CD1c-positive myeloid dendritic cell (primary cell): Measurements from ENCODE around the gene NCK2.
"Not testable (repeated sequence)": the region's sequence is repeated elsewhere in the genome, so short reads cannot be mapped to it uniquely, and the experiment has no call there.

Experiments used
- DNase-seq: peaks from one replicate; pipeline ENCODE4 v3.0.0-alpha.2; 2016; ENCODE audit errors: extremely low spot score

Gene NCK2

GRCh38 chr2:105893011-105893995, 148.6 kb downstream of the NCK2 start:
- DNase-seq, result no peak

DNA sequence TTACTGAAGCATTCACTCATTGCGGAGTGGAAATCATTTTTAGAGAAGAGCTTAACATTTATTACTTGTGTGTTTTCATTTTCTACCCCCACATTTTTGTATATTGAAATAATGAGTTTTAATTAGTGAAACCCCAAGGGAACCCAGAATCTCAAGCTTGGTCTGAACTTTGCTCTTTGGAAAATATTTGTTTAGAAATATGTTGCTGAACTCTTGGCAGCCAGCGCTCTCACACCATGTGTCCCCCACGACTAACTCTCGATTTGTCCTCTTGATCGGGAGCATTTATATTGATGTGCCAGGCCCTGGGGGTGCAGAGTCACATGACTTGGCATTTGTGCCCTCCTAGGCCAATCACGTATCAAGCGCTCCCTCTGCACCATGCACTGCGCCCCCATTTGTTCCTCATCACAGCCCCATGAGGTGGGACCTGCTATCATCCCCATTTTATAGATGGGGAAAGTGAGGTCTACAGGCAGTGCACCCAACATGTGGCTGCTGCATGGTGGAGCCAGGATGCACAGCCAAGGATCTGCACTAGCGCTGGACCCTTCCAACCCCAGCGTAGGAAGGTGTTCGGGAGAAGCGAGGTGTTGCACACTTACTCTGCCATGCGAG, 149.7 kb downstream of the NCK2 start:
- no peak for DNase-seq

- DNase-seq, result no peak
These were observed 151.5 kb downstream of the NCK2 start for GRCh38 chr2:105895990-105896764.

DNA sequence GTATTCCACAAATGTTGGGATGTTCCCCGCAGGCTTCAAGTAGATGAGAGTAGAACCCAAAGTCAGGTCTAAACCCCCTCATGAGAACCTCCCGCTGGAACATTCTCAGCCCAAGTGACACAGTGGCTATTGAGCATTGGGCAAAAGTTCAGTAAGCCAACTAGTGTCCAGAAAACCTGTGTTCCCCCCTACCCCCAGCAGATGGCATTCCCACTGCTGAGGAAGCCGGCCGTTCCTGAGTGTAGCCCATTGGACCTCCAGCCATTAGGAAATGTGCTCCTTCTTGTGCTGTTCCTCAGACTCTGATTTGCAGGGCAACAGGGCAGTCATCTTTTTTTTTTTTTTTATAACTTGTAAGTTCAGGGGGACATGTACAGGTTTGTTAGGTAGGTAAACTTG, 152.1 kb downstream of the NCK2 start:
- no peak for DNase-seq

GRCh38 chr2:105897694-105898093, 153.0 kb downstream of the NCK2 start:
- DNase-seq, result not testable (repeated sequence)

DNA sequence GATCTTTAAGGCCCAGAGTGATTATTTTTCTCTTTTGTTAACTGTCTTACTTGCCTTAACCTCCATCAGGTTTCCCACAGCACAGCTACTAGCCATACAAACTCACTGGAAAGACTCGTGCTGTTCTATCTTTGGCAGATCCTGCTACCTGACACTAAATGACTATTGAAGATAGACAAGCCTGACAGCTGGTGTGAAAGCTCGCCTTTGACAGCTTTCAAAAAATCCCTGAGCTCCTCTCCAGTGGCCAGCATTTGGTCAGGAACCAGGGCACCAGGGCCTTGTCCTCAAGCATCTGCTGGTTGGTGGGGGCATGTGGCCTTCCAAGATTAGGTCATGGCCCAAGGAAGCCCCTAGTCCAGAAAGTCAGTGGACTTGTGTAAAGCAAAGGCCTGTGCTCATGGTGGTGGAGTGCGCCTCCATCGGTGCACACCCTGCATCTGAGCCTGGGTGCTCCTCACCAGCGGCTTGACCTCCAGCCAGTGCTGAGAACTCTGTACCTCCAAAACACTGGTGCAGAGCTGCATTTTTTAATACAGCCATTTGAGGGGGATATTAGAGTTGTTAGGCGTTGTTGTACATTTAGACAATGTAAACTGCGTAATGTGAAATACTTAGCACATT, 158.5 kb downstream of the NCK2 start:
- DNase-seq, result no peak

DNA sequence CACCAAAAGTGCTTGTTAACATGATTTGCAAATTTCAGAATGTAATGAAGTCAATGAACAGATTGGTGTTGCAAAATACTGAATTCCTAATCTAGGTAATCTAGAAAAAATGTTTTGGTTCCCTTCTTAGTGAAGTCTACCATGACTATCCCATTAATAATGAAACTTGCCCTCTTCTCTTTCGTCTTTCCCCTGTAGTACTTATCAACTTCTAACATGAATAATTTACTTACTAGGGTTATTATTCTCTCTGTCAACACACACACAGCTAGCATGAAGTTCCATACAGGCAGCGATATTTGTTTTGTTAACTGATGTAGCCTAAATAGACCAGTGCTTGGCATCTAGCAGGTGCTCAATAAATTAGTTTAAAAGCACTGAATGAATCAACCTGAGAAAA, 160.2 kb downstream of the NCK2 start:
- no peak for DNase-seq

DNA sequence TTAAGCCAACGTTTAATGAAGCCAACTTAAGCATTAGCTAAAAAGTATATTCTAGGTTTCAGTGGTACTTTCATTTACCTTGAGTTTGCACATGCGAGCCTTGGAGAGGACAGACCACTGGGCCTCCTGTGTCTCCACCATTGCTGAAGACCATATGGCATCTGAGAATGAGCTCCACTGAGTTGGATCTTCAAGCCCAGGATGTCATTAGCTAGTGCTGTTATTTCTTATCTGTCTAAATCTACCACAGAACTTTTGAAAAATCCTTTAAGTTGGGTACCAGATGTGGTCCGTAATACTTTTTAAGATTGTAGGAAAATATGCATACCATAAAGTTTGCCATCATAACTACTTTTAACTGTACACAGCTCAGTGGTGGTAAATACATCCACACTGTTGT, 161.8 kb downstream of the NCK2 start:
- no peak for DNase-seq

DNA sequence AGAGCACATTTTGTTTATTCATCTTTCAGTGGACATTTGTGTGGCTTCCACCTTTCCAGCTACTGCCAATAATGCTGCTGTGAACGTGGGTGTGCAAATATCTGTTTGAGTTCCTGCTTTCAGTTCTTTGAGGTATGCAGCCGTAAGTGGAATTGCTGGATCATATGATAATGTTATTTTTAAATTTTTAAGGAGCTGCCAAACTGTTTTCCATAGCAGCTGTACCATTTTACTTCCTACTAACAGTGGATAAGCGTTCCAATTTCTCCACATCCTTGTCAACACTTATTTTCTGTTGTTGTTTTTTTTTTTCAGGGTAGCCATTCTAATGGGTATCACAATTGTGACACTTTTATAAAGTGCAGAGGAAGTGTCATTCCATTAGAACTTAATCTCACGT, 162.5 kb downstream of the NCK2 start:
- DNase-seq, result no peak

- no peak for DNase-seq
These were observed 164.5 kb downstream of the NCK2 start for GRCh38 chr2:105909215-105909614.

DNA sequence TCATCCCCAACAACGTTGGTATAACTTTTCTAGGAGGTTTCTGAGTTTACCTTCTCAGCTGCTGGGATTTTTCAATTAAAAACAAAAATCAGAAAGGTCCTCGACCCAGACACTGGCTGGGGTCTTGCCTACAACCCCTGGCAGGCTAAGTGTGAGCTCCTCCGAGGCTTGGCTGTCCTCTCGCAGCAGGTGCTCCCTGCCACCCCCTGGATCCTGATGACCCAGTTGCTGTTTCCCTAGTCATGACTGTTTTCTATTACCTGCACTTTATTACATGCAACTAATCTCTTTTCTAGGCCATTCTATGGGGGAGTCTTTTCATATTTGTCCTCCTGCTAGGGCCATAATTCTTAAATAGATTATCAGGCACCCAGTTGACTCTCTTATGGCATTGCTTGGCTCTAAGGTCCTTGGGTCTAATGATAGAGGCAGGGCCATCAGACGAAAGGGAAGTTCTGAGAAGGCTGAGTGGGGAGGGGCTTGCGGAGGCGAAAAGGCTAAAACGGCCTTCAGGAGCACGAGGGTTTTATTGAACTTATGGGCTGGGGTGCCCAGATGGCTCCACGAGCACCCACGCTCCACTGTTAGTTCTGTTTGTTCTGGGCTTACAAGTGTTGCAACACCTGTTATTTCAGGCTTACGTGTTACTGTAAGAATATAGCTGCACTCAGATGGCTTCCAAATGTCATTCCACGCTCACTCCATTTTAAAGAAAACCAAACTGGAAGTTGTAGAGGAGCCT, 166.0 kb downstream of the NCK2 start:
- DNase-seq, result no peak

DNA sequence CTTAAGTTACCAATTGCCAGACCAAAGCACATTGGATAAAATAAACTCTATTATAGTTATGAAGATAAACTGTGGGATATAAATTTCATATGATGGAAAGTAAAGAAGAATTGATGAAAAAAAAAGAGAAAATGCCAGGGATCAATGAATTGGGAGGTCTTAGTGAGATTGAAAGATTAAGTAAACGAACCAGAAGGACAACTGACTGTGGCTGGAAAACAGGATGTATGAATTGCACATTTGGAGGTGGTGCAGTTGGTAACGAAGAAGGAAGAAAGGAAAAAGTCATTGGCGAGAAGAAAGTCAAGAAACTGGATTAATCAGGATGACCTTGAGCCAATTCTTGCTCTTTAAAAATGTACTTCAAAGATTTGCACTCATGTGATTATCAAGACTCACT, 166.7 kb downstream of the NCK2 start:
- DNase-seq, result no peak

GRCh38 chr2:105912081-105912480, 167.4 kb downstream of the NCK2 start:
- DNase-seq, result no peak

- DNase-seq, result peak; percentile 30
These were observed 170.4 kb downstream of the NCK2 start for GRCh38 chr2:105915005-105915558.

- DNase-seq, result peak; percentile 42
These were observed 172.5 kb downstream of the NCK2 start for GRCh38 chr2:105917226-105917625.

- peak; percentile 2 for DNase-seq
These were observed 173.0 kb downstream of the NCK2 start for GRCh38 chr2:105917688-105918087.

DNA sequence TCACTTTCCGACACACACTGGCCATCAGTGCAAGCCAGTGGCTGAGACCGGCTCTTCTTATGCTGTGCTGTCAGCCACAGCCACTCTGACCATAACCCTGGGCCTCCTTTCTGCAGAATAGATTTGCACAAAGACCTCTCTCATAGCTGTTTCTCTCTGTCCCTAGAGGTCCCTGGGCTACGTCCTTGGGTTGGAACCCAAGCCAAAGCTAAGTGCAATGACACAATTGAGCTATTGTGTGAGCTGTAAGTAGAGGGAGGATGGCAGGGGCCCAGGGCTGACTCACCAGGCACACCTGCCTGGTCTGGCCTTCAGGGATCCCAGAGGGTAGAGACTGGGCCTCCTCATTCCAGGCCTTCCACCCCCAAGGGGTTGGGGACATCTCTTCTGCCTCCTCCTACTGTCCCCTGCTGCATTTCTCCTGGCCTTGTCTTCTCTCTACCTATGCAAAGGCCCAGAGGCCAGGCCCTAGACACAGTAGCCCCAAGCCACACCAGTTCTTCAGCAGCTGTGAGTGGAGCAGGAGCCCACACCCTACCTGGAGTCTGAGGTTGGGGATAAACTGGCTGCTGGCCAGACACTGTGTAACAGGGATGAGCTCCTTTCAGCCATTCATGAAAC, 174.6 kb downstream of the NCK2 start:
- DNase-seq, result no peak

GRCh38 chr2:105919826-105920225, 175.1 kb downstream of the NCK2 start:
- peak; percentile 28 for DNase-seq

GRCh38 chr2:105924271-105924670, 179.6 kb downstream of the NCK2 start:
- DNase-seq, result no peak

DNA sequence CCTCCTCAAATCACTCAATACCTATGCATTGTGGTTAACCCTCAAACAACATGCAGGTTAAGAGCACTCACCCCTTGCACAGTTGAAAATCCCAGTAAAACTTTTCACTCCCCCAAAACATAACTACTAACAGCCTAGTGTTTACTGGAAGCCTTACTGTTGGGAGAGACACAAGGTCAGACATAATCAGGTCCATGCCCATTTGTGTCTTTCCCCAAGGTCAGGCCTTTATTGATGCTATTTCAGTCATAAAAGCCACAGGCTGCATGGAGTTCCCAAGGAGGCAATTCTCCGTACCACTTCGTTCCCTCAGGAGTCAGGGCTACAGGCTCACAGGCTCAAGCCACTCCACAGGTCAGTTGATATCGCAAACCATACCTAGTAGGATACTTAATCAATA, 180.2 kb downstream of the NCK2 start:
- no peak for DNase-seq
